Femur (tissue), 1 donor: ENCODE results near the gene TMEM190.

Experiments used
- DNase-seq: peaks from one replicate; pipeline ENCODE4 v3.0.0-alpha.2; 2017

TMEM190 gene

DNA sequence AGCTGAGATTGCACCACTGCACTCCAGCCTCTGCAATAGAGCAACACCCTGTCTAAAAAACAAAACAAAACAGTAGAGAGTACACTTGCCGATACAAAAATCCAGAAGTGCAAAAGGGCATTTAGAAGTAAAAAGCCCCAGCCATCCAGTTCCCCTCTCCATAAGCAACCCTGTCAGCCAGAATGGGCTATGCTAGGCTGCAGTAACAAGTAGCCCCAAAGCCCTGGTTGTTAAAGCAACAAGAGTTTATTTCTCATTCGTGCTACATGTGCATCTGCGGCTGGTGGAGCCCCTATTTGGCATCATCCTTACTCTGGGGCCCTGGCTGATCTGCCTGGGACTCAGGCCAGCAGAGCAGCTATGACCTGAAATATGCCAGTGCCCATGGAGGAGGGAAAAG, 47.9 kb downstream of the TMEM190 start:
- DNase-seq = no peak

GRCh38 chr19:55426042-55426441, 49.4 kb downstream of the TMEM190 start:
- DNase-seq = no peak
